ENCODE measurements around the gene CRK.

Gene CRK

GRCh38 chr17:1455797-1456599, at the start of gene CRK:
Gene CRK, minus strand, starts transcription at chr17:1456232. Its CDS starts 115 bp downstream, at chr17:1456117.
- peak; percentile 94 for DNase-seq

- DNase-seq: no peak
These were observed 49.6 kb upstream of the CRK start for GRCh38 chr17:1505586-1505985.

- DNase-seq: no peak
These were observed 48.8 kb upstream of the CRK start for GRCh38 chr17:1504866-1505265.

- DNase-seq: no peak
These were observed 47.7 kb upstream of the CRK start for GRCh38 chr17:1503699-1504098.

- DNase-seq: no peak
These were observed 42.8 kb upstream of the CRK start for GRCh38 chr17:1498869-1499268.

GRCh38 chr17:1498233-1498632, 42.2 kb upstream of the CRK start:
- no peak for DNase-seq

GRCh38 chr17:1497831-1498230, 41.8 kb upstream of the CRK start:
- no peak for DNase-seq

- no peak for DNase-seq
These were observed 40.8 kb upstream of the CRK start for GRCh38 chr17:1496869-1497268.

GRCh38 chr17:1495265-1495989, 39.4 kb upstream of the CRK start:
- DNase-seq: no peak

GRCh38 chr17:1494736-1495253, 38.8 kb upstream of the CRK start:
- DNase-seq: no peak

- no peak for DNase-seq
These were observed 38.2 kb upstream of the CRK start for GRCh38 chr17:1494203-1494602.

- no peak for DNase-seq
These were observed 37.4 kb upstream of the CRK start for GRCh38 chr17:1493291-1493980.

- no peak for DNase-seq
These were observed 36.5 kb upstream of the CRK start, which contains the start of gene MYO1C for GRCh38 chr17:1492249-1493206. Gene MYO1C, minus strand, starts transcription at chr17:1492686. Its CDS starts 199 bp downstream, at chr17:1492487.

- DNase-seq: no peak
These were observed 35.6 kb upstream of the CRK start for GRCh38 chr17:1491443-1492248.

- DNase-seq: no peak
These were observed 34.8 kb upstream of the CRK start for GRCh38 chr17:1490643-1491442.

- no peak for DNase-seq
These were observed 32.8 kb upstream of the CRK start for GRCh38 chr17:1488826-1489270.

- peak; percentile 54 for DNase-seq
These were observed 32.1 kb upstream of the CRK start for GRCh38 chr17:1487939-1488825.

- DNase-seq: no peak
These were observed 31.0 kb upstream of the CRK start for GRCh38 chr17:1486802-1487695.
